ENCODE measurements around the gene SNUPN.

The SNUPN gene

GRCh38 chr15:75659928-75660645 lies 34.6 kb upstream of the SNUPN start:
- no peaks in the 10 kb centered on the region for H3K36me3 Mint-ChIP-seq
- H3K27ac Mint-ChIP-seq = no peak overlapping the region
- no peak for DNase-seq (ENCODE audit: low spot score in 2 of 2)
- no peak overlapping the region for H3K4me3 Mint-ChIP-seq
- H3K9me3 Mint-ChIP-seq = no peaks in the 10 kb centered on the region
- H3K4me1 Mint-ChIP-seq = peaks cover 15% of the 10 kb centered on the region
- no peak for ATAC-seq

GRCh38 chr15:75659141-75659771 lies 33.7 kb upstream of the SNUPN start:
- no peaks in the 10 kb centered on the region for H3K9me3 Mint-ChIP-seq
- no peak for DNase-seq (ENCODE audit: low spot score in 2 of 2)
- H3K4me3 Mint-ChIP-seq = no peak overlapping the region
- ATAC-seq = no peak
- H3K36me3 Mint-ChIP-seq = no peaks in the 10 kb centered on the region
- H3K4me1 Mint-ChIP-seq = peaks cover 23% of the 10 kb centered on the region
- H3K27ac Mint-ChIP-seq = no peak overlapping the region

- no peak overlapping the region for H3K4me3 Mint-ChIP-seq
- H3K4me1 Mint-ChIP-seq = peaks cover 39% of the 10 kb centered on the region
- peak overlapping the region; percentile 48 for H3K27ac Mint-ChIP-seq
- DNase-seq (ENCODE audit: low spot score in 2 of 2) (no peak), ATAC-seq (no peak)
- no peaks in the 10 kb centered on the region for H3K9me3 Mint-ChIP-seq
- H3K36me3 Mint-ChIP-seq = no peaks in the 10 kb centered on the region
These were observed 31.3 kb upstream of the SNUPN start for GRCh38 chr15:75656813-75657212.

- no peak for ATAC-seq
- H3K36me3 Mint-ChIP-seq = no peaks in the 10 kb centered on the region
- peaks cover 44% of the 10 kb centered on the region for H3K4me1 Mint-ChIP-seq
- no peak overlapping the region for H3K4me3 Mint-ChIP-seq
- H3K27ac Mint-ChIP-seq = peak overlapping the region; percentile 48
- no peak for DNase-seq (ENCODE audit: low spot score in 2 of 2)
- no peaks in the 10 kb centered on the region for H3K9me3 Mint-ChIP-seq
These were observed 30.8 kb upstream of the SNUPN start for GRCh38 chr15:75656331-75656730.

GRCh38 chr15:75655931-75656330 lies 30.4 kb upstream of the SNUPN start:
- Mint-ChIP-seq H3K36me3 (no peaks in the 10 kb centered on the region), H3K27ac (peak overlapping the region; percentile 48), H3K4me3 (no peak overlapping the region), H3K9me3 (no peaks in the 10 kb centered on the region), H3K4me1 (peaks cover 48% of the 10 kb centered on the region)
- ATAC-seq (no peak), DNase-seq (ENCODE audit: low spot score in 2 of 2) (no peak)

- Mint-ChIP-seq H3K4me1 (peaks cover 63% of the 10 kb centered on the region), H3K36me3 (no peaks in the 10 kb centered on the region), H3K27ac (peak overlapping the region; percentile 24), H3K9me3 (no peaks in the 10 kb centered on the region), H3K4me3 (no peak overlapping the region)
- ATAC-seq (no peak), DNase-seq (ENCODE audit: low spot score in 2 of 2) (no peak)
These were observed 28.8 kb upstream of the SNUPN start for GRCh38 chr15:75654201-75654907.

GRCh38 chr15:75653347-75653913 lies 27.9 kb upstream of the SNUPN start:
- Mint-ChIP-seq H3K36me3 (no peaks in the 10 kb centered on the region), H3K27ac (peak overlapping the region; percentile 82), H3K9me3 (no peaks in the 10 kb centered on the region), H3K4me3 (no peak overlapping the region), H3K4me1 (peaks cover 71% of the 10 kb centered on the region)
- ATAC-seq (no peak), DNase-seq (ENCODE audit: low spot score in 2 of 2) (no peak)

GRCh38 chr15:75651810-75652543 lies 26.5 kb upstream of the SNUPN start:
- Mint-ChIP-seq H3K27ac (peak overlapping the region; percentile 82), H3K4me3 (peak overlapping the region; percentile 78), H3K36me3 (no peaks in the 10 kb centered on the region), H3K4me1 (peaks cover 71% of the 10 kb centered on the region), H3K9me3 (no peaks in the 10 kb centered on the region)
- ATAC-seq = peak; percentile 56
- DNase-seq (ENCODE audit: low spot score in 2 of 2) = no peak

- Mint-ChIP-seq H3K9me3 (no peaks in the 10 kb centered on the region), H3K4me1 (peaks cover 64% of the 10 kb centered on the region), H3K27ac (peak overlapping the region; percentile 82), H3K4me3 (peak overlapping the region; percentile 78), H3K36me3 (no peaks in the 10 kb centered on the region)
- no peak for DNase-seq (ENCODE audit: low spot score in 2 of 2)
- ATAC-seq = peak; percentile 46
These were observed 25.6 kb upstream of the SNUPN start for GRCh38 chr15:75650908-75651809.

- H3K9me3 Mint-ChIP-seq = no peaks in the 10 kb centered on the region
- peak overlapping the region; percentile 78 for H3K4me3 Mint-ChIP-seq
- ATAC-seq = no peak
- peak overlapping the region; percentile 82 for H3K27ac Mint-ChIP-seq
- no peak for DNase-seq (ENCODE audit: low spot score in 2 of 2)
- no peaks in the 10 kb centered on the region for H3K36me3 Mint-ChIP-seq
- peaks cover 54% of the 10 kb centered on the region for H3K4me1 Mint-ChIP-seq
These were observed 24.3 kb upstream of the SNUPN start for GRCh38 chr15:75649848-75650247.

GRCh38 chr15:75649045-75649761 lies 23.7 kb upstream of the SNUPN start:
- ATAC-seq (no peak), DNase-seq (ENCODE audit: low spot score in 2 of 2) (no peak)
- no peaks in the 10 kb centered on the region for H3K9me3 Mint-ChIP-seq
- peak overlapping the region; percentile 60 for H3K27ac Mint-ChIP-seq
- peaks cover 48% of the 10 kb centered on the region for H3K4me1 Mint-ChIP-seq
- H3K4me3 Mint-ChIP-seq = peak overlapping the region; percentile 78
- H3K36me3 Mint-ChIP-seq = no peaks in the 10 kb centered on the region

- peak overlapping the region; percentile 78 for H3K4me3 Mint-ChIP-seq
- peaks cover 48% of the 10 kb centered on the region for H3K4me1 Mint-ChIP-seq
- H3K9me3 Mint-ChIP-seq = no peaks in the 10 kb centered on the region
- no peaks in the 10 kb centered on the region for H3K36me3 Mint-ChIP-seq
- ATAC-seq = no peak
- H3K27ac Mint-ChIP-seq = peak overlapping the region; percentile 60
- DNase-seq (ENCODE audit: low spot score in 2 of 2) = no peak
These were observed 22.9 kb upstream of the SNUPN start for GRCh38 chr15:75648156-75649000.

Data from stimulated activated effector memory CD8-positive, alpha-beta T cell treated with anti-CD3 and anti-CD28 coated beads, Interleukin-12 subunit alpha, Interleukin-12 subunit beta, amount 100 ng/mL, for 72 hours (primary cell).